Astrocyte (in vitro differentiated cells and primary cell): ENCODE results near the gene PIP4K2C. TPM values are rescaled to one million over a fixed set of nuclear protein-coding genes. Genes with fewer than 3 reads are reported as not detected.
A peak's percentile ranks its signal among the peaks of the same experiment; 100 is the strongest.
"Not testable (repeated sequence)": the region's sequence is repeated elsewhere in the genome, so short reads cannot be mapped to it uniquely, and the experiment has no call there.

Experiments used
- DNase-seq: peaks from one replicate; pipeline ENCODE4 v3.0.0-alpha.2; 2010; ENCODE audit warnings: low read depth
- FAIRE-seq: peaks from 2 replicates; lab custom pipeline; 2011; peaks lifted over from hg19 to GRCh38; lab: Jason Lieb, UNC
- H2AFZ ChIP-seq: 2 replicates; pipeline ENCODE4 v1.6.0; 2012; ENCODE audit warnings: low read depth, low read length, inconsistent platforms
- H3K27ac ChIP-seq: 2 replicates; pipeline ENCODE4 v1.5.1; 2011; ENCODE audit warnings: low read depth, low read length, inconsistent platforms
- H3K27me3 ChIP-seq: 2 replicates; pipeline ENCODE4 v1.6.0; 2011; ENCODE audit warnings: low read length, inconsistent platforms; ENCODE audit not compliant: insufficient read depth
- H3K36me3 ChIP-seq: 2 replicates; pipeline ENCODE4 v1.5.1; 2011; ENCODE audit warnings: low read length, inconsistent platforms; ENCODE audit not compliant: insufficient read depth
- H3K4me1 ChIP-seq: 2 replicates; pipeline ENCODE4 v1.5.1; 2011; ENCODE audit warnings: low read length, inconsistent platforms; ENCODE audit not compliant: insufficient read depth
- H3K4me2 ChIP-seq: 2 replicates; pipeline ENCODE4 v1.6.0; 2012; ENCODE audit warnings: low read length, inconsistent platforms
- H3K4me3 ChIP-seq: 2 replicates; pipeline ENCODE4 v1.5.1; 2011; ENCODE audit warnings: low read depth, mild to moderate bottlenecking, low read length, inconsistent platforms; ENCODE audit not compliant: insufficient read depth
- H3K79me2 ChIP-seq: 2 replicates; pipeline ENCODE4 v1.6.0; 2012; ENCODE audit warnings: mild to moderate bottlenecking, low read length, inconsistent platforms; ENCODE audit not compliant: insufficient read depth
- H3K9ac ChIP-seq: 2 replicates; pipeline ENCODE4 v1.6.0; 2012; ENCODE audit warnings: mild to moderate bottlenecking, low read length, inconsistent platforms
- H3K9me3 ChIP-seq: 2 replicates; pipeline ENCODE4 v1.5.1; 2012; ENCODE audit warnings: low read depth, mild to moderate bottlenecking, low read length, inconsistent platforms; ENCODE audit not compliant: insufficient read depth
- H4K20me1 ChIP-seq: 2 replicates; pipeline ENCODE4 v1.6.0; 2012; ENCODE audit warnings: low read length, inconsistent platforms; ENCODE audit not compliant: insufficient read depth
- H3K27ac Mint-ChIP-seq: one replicate; pipeline ENCODE4 v1.8.0; 2021; ENCODE audit warnings: mild to moderate bottlenecking, mixed read lengths; ENCODE audit not compliant: unreplicated experiment
- H3K27me3 Mint-ChIP-seq: one replicate; pipeline ENCODE4 v1.8.0; 2021; ENCODE audit warnings: low read depth, mixed read lengths; ENCODE audit not compliant: unreplicated experiment
- H3K36me3 Mint-ChIP-seq: one replicate; pipeline ENCODE4 v1.8.0; 2021; ENCODE audit warnings: low read depth, mixed read lengths; ENCODE audit not compliant: unreplicated experiment
- H3K4me1 Mint-ChIP-seq: one replicate; pipeline ENCODE4 v1.8.0; 2021; ENCODE audit warnings: low read depth, mixed read lengths; ENCODE audit not compliant: unreplicated experiment
- H3K4me3 Mint-ChIP-seq: one replicate; pipeline ENCODE4 v1.8.0; 2021; ENCODE audit warnings: mild to moderate bottlenecking, moderate library complexity, mixed read lengths; ENCODE audit not compliant: unreplicated experiment
- H3K9me3 Mint-ChIP-seq: one replicate; pipeline ENCODE4 v1.8.0; 2021; ENCODE audit warnings: mild to moderate bottlenecking, mixed read lengths; ENCODE audit not compliant: unreplicated experiment
- EZH2 ChIP-seq: IDR thresholded peaks from 2 replicates; pipeline ENCODE4 v1.6.1; 2012; ENCODE audit warnings: mild to moderate bottlenecking, low read length, inconsistent platforms; ENCODE audit not compliant: insufficient read depth
- total RNA-seq: library from RNA; stranded (reverse); gene quantifications from 2 replicates; pipeline ENCODE4 v1.2.1, GENCODE V29; 2021
- TF ChIP-seq, protein P1 (sequence below): IDR thresholded peaks from 2 replicates; pipeline ENCODE4 v1.5.1; 2011; ENCODE audit warnings: low read depth, mild to moderate bottlenecking, inconsistent platforms, low read length, moderate library complexity; ENCODE audit not compliant: insufficient read depth

The PIP4K2C gene
- total RNA-seq, 1 donor from 2014 or later: 43.3 TPM

- H3K79me2 ChIP-seq: no peaks in the 10 kb centered on the region
- H3K9me3 ChIP-seq: no peaks in the 10 kb centered on the region
- H3K4me2 ChIP-seq: peak overlapping the region; percentile 91
- Mint-ChIP-seq H3K4me3 (peak overlapping the region; percentile 66), H3K4me1 (no peaks in the 10 kb centered on the region), H3K27me3 (peaks cover 55% of the 10 kb centered on the region), H3K36me3 (no peaks in the 10 kb centered on the region), H3K27ac (no peak overlapping the region), H3K9me3 (peaks cover 2% of the 10 kb centered on the region)
- DNase-seq: no peak
- peak overlapping the region; percentile 62 for H3K4me3 ChIP-seq
- H3K27me3 ChIP-seq: peaks cover 34% of the 10 kb centered on the region
- H3K9ac ChIP-seq: peak overlapping the region; percentile 60
- no peaks in the 10 kb centered on the region for H3K36me3 ChIP-seq
- H3K4me1 ChIP-seq: peaks cover 5% of the 10 kb centered on the region
- no peaks in the 10 kb centered on the region for H4K20me1 ChIP-seq
- no peak for FAIRE-seq
- H2AFZ ChIP-seq: peak overlapping the region; percentile 83
- no peak overlapping the region for H3K27ac ChIP-seq
- TF ChIP-seq, protein P1, sequence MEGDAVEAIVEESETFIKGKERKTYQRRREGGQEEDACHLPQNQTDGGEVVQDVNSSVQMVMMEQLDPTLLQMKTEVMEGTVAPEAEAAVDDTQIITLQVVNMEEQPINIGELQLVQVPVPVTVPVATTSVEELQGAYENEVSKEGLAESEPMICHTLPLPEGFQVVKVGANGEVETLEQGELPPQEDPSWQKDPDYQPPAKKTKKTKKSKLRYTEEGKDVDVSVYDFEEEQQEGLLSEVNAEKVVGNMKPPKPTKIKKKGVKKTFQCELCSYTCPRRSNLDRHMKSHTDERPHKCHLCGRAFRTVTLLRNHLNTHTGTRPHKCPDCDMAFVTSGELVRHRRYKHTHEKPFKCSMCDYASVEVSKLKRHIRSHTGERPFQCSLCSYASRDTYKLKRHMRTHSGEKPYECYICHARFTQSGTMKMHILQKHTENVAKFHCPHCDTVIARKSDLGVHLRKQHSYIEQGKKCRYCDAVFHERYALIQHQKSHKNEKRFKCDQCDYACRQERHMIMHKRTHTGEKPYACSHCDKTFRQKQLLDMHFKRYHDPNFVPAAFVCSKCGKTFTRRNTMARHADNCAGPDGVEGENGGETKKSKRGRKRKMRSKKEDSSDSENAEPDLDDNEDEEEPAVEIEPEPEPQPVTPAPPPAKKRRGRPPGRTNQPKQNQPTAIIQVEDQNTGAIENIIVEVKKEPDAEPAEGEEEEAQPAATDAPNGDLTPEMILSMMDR: no peak
- peak; percentile 73 for TF ChIP-seq EZH2
Measured at GRCh38 chr12:57632073-57632957, 41.3 kb downstream of the PIP4K2C start.

- Mint-ChIP-seq H3K27me3 (peaks cover 50% of the 10 kb centered on the region), H3K9me3 (peaks cover 2% of the 10 kb centered on the region), H3K36me3 (no peaks in the 10 kb centered on the region), H3K4me1 (no peaks in the 10 kb centered on the region), H3K4me3 (peak within 1 kb of the TSS; percentile 70), H3K27ac (no peak within 1 kb of the TSS)
- Histone ChIP-seq H2AFZ (peak within 1 kb of the TSS; percentile 83), H3K4me2 (peak within 1 kb of the TSS; percentile 91), H3K9ac (peak within 1 kb of the TSS; percentile 60), H3K4me3 (peak within 1 kb of the TSS; percentile 62), H3K27ac (no peak within 1 kb of the TSS), H3K9me3 (no peaks in the 10 kb centered on the region), H3K4me1 (peaks cover 5% of the 10 kb centered on the region), H3K36me3 (no peaks in the 10 kb centered on the region), H3K79me2 (no peaks in the 10 kb centered on the region), H4K20me1 (no peaks in the 10 kb centered on the region), H3K27me3 (peaks cover 28% of the 10 kb centered on the region)
- TF ChIP-seq EZH2: no peak
- TF ChIP-seq, protein P1: peak; percentile 49
- DNase-seq (no peak), FAIRE-seq (no peak)
Measured at GRCh38 chr12:57632958-57633840, 42.2 kb downstream of the PIP4K2C start, which contains the start of gene B4GALNT1. TSS of gene B4GALNT1 (minus strand) at chr12:57633201. CDS start at chr12:57632132, 1,069 bp downstream.

GRCh38 chr12:57636731-57637130 lies 45.7 kb downstream of the PIP4K2C start:
- not testable (repeated sequence) for H3K4me1 ChIP-seq, H3K4me2 ChIP-seq, H3K79me2 ChIP-seq, H3K9me3 ChIP-seq, H3K4me3 Mint-ChIP-seq, H3K4me1 Mint-ChIP-seq, FAIRE-seq, H3K27ac Mint-ChIP-seq, H3K4me3 ChIP-seq, H2AFZ ChIP-seq, H3K9me3 Mint-ChIP-seq, H4K20me1 ChIP-seq, H3K36me3 Mint-ChIP-seq, H3K27ac ChIP-seq, DNase-seq, H3K9ac ChIP-seq, H3K36me3 ChIP-seq
- peaks cover 16% of the 10 kb centered on the region for H3K27me3 ChIP-seq
- H3K27me3 Mint-ChIP-seq: peaks cover 39% of the 10 kb centered on the region
